HepG2 (cell line): Measurements from ENCODE around the gene CYBC1. TPM values are rescaled to one million over a fixed set of nuclear protein-coding genes. Genes with fewer than 3 reads are reported as not detected.
A peak's percentile ranks its signal among the peaks of the same experiment; 100 is the strongest.

Experiments
- DDIT3 ChIP-seq: sonication (generic); formaldehyde crosslinking; IDR thresholded peaks from 2 replicates; pipeline ENCODE4 v1.4.0; 2020; ENCODE audit warnings: mild to moderate bottlenecking, missing genetic modification reagents
- FOXM1 ChIP-seq: sonication (generic); formaldehyde crosslinking; IDR thresholded peaks from 2 replicates; pipeline ENCODE4 v1.5.0; 2020; ENCODE audit warnings: missing genetic modification reagents
- HMG20A ChIP-seq: IDR thresholded peaks from 2 replicates; pipeline ENCODE4 v1.6.1; 2016; ENCODE audit warnings: borderline replicate concordance
- HOXA5 ChIP-seq: sonication (generic); formaldehyde crosslinking; IDR thresholded peaks from 2 replicates; pipeline ENCODE4 v1.4.0; 2020; ENCODE audit warnings: missing genetic modification reagents
- KAT2B ChIP-seq: fragments of 150-350 bp; IDR thresholded peaks from 2 replicates; pipeline ENCODE4 v1.6.1; 2014; ENCODE audit warnings: low read depth, low read length, borderline replicate concordance
- KDM5A ChIP-seq: fragments of 200-600 bp; sonication (generic); IDR thresholded peaks from 2 replicates; pipeline ENCODE4 v1.7.0; 2018; ENCODE audit warnings: antibody characterized with exemption, mild to moderate bottlenecking, low read length, borderline replicate concordance
- MAFF ChIP-seq: IDR thresholded peaks from 2 replicates; pipeline ENCODE4 v1.6.1; 2011; ENCODE audit warnings: low read depth, low read length, improper control_type of control experiment
- MEF2D ChIP-seq: sonication (generic); formaldehyde crosslinking; IDR thresholded peaks from 2 replicates; pipeline ENCODE4 v1.5.1; 2020; ENCODE audit warnings: mild to moderate bottlenecking, missing genetic modification reagents
- NR2F1 ChIP-seq, 2 experiments: fragments of 450-650 bp in 1 of 2; formaldehyde crosslinking in 1 of 2; IDR thresholded peaks; 2 replicates each; pipeline versions ENCODE4 v1.5.0 to v1.6.1; 2016 to 2020; ENCODE audit warnings: mild to moderate bottlenecking in 1 of 2, missing compliant biosample characterization in 1 of 2, missing genetic modification reagents in 1 of 2, moderate library complexity in 1 of 2
- SAFB2 ChIP-seq: sonication (generic); formaldehyde crosslinking; IDR thresholded peaks from 2 replicates; pipeline ENCODE4 v1.5.1; 2020; ENCODE audit warnings: missing genetic modification reagents, low read depth, mild to moderate bottlenecking, borderline replicate concordance
- STAT5B ChIP-seq: sonication (generic); formaldehyde crosslinking; IDR thresholded peaks from 2 replicates; pipeline ENCODE4 v1.4.0; 2020; ENCODE audit warnings: missing genetic modification reagents
- TAF15 ChIP-seq: fragments of 200-400 bp; formaldehyde crosslinking; IDR thresholded peaks from one replicate; pipeline ENCODE4 v1.6.1; 2018; ENCODE audit warnings: mild to moderate bottlenecking, low read depth, low read length; ENCODE audit not compliant: poor library complexity, severe bottlenecking
- TCF12 ChIP-seq, 2 experiments: fragments of 450-650 bp in 1 of 2; sonication (generic) in 1 of 2; formaldehyde crosslinking in 1 of 2; IDR thresholded peaks; 2 replicates each; pipeline versions ENCODE4 v1.6.1 to v1.8.0; 2017 to 2022; ENCODE audit warnings: antibody characterized with exemption in 1 of 2, mild to moderate bottlenecking in 1 of 2, missing genetic modification reagents in 1 of 2, moderate library complexity in 1 of 2
- TEAD3 ChIP-seq: optimal IDR thresholded peaks from 2 replicates; pipeline ENCODE3; 2016; ENCODE audit warnings: borderline replicate concordance
- YY1 ChIP-seq: IDR thresholded peaks from 2 replicates; pipeline ENCODE4 v1.6.1; 2011; ENCODE audit warnings: low read length, low read depth, moderate library complexity, mild to moderate bottlenecking; ENCODE audit not compliant: insufficient read depth, insufficient replicate concordance
- ZFYVE20 ChIP-seq: sonication (generic); formaldehyde crosslinking; IDR thresholded peaks from 2 replicates; pipeline ENCODE4 v1.8.0; 2023; ENCODE audit warnings: low read depth, mild to moderate bottlenecking, moderate library complexity, missing genetic modification reagents, borderline replicate concordance
- ZKSCAN8 ChIP-seq: IDR thresholded peaks from 2 replicates; pipeline ENCODE4 v1.6.1; 2016; ENCODE audit warnings: borderline replicate concordance, missing genetic modification reagents, missing compliant biosample characterization
- ZNF234 ChIP-seq: sonication (generic); formaldehyde crosslinking; conservative IDR thresholded peaks from 2 replicates; pipeline ENCODE4 v1.5.1; 2020; ENCODE audit warnings: mild to moderate bottlenecking, missing genetic modification reagents
- ZNF577 ChIP-seq: sonication (generic); formaldehyde crosslinking; IDR thresholded peaks from 2 replicates; pipeline ENCODE4 v1.4.0; 2020; ENCODE audit warnings: mild to moderate bottlenecking, low read depth, missing genetic modification reagents, borderline replicate concordance
- polyA plus RNA-seq, 8 experiments: library from polyadenylated mRNA; depleted of rRNA in 3 of 8; stranded (reverse) in 7 of 8; unstranded in 1 of 8; fragments of >200 nt; fragmentation: Illumina TruSeq in 4 of 8; extraction: Trizol in 4 of 8; gene quantifications; 2 replicates each; pipeline versions ENCODE4 v1.2.1 to v1.2.3, GENCODE V29; 2011 to 2016; ENCODE audit warnings: low read depth in 4 of 8, missing spikeins in 1 of 8, mixed read lengths in 1 of 8; ENCODE audit not compliant: insufficient read depth in 1 of 8
- total RNA-seq, 5 experiments: library from RNA; depleted of rRNA; stranded (reverse); fragments of >200 nt; fragmentation: Illumina TruSeq; extraction: Trizol; gene quantifications; 2 replicates each; pipeline ENCODE4 v1.2.3, GENCODE V29; 2016; ENCODE audit warnings: low read depth in 1 of 5
- TF ChIP-seq, protein P1 (sequence below): sonication (generic); formaldehyde crosslinking; IDR thresholded peaks from 2 replicates; pipeline ENCODE4 v1.4.0; 2020; ENCODE audit warnings: mild to moderate bottlenecking, missing genetic modification reagents, borderline replicate concordance
- TF ChIP-seq, protein P2 (sequence below): sonication (generic); formaldehyde crosslinking; IDR thresholded peaks from 2 replicates; pipeline ENCODE4 v1.4.0; 2020; ENCODE audit warnings: missing genetic modification reagents
- TF ChIP-seq, protein P3 (sequence below): IDR thresholded peaks from 2 replicates; pipeline ENCODE4 v1.6.1; 2016; ENCODE audit warnings: missing compliant biosample characterization, missing genetic modification reagents, borderline replicate concordance

CYBC1 gene
- total and polyA plus RNA-seq, 2 of the 13 experiments (the other 11 are each of a cell fraction or from before 2014, with no cell fraction given): 43.4 to 44.1 TPM

- TF ChIP-seq SAFB2 (no peak), ZFYVE20 (no peak), FOXM1 (no peak), MAFF (no peak), TAF15 (no peak), KDM5A (no peak), MEF2D (CRISPR knock-in tag) (no peak), DDIT3 (no peak), ZNF234 (CRISPR knock-in tag) (no peak), HMG20A (no peak), KAT2B (no peak), STAT5B (no peak), TCF12 (IDR thresholded peaks at IDR 0.05) (no peak), TCF12 (CRISPR knock-in tag; IDR thresholded peaks at IDR 0.05) (no peak), ZNF577 (no peak), TEAD3 (CRISPR knock-in tag) (peak; percentile 43), HOXA5 (no peak), ZKSCAN8 (CRISPR knock-in tag) (no peak), NR2F1 (CRISPR knock-in tag; IDR thresholded peaks at IDR 0.05) (no peak), YY1 (peak; percentile 3)
- TF ChIP-seq, protein P1, sequence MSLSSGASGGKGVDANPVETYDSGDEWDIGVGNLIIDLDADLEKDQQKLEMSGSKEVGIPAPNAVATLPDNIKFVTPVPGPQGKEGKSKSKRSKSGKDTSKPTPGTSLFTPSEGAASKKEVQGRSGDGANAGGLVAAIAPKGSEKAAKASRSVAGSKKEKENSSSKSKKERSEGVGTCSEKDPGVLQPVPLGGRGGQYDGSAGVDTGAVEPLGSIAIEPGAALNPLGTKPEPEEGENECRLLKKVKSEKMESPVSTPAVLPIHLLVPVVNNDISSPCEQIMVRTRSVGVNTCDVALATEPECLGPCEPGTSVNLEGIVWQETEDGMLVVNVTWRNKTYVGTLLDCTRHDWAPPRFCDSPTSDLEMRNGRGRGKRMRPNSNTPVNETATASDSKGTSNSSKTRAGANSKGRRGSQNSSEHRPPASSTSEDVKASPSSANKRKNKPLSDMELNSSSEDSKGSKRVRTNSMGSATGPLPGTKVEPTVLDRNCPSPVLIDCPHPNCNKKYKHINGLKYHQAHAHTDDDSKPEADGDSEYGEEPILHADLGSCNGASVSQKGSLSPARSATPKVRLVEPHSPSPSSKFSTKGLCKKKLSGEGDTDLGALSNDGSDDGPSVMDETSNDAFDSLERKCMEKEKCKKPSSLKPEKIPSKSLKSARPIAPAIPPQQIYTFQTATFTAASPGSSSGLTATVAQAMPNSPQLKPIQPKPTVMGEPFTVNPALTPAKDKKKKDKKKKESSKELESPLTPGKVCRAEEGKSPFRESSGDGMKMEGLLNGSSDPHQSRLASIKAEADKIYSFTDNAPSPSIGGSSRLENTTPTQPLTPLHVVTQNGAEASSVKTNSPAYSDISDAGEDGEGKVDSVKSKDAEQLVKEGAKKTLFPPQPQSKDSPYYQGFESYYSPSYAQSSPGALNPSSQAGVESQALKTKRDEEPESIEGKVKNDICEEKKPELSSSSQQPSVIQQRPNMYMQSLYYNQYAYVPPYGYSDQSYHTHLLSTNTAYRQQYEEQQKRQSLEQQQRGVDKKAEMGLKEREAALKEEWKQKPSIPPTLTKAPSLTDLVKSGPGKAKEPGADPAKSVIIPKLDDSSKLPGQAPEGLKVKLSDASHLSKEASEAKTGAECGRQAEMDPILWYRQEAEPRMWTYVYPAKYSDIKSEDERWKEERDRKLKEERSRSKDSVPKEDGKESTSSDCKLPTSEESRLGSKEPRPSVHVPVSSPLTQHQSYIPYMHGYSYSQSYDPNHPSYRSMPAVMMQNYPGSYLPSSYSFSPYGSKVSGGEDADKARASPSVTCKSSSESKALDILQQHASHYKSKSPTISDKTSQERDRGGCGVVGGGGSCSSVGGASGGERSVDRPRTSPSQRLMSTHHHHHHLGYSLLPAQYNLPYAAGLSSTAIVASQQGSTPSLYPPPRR (CRISPR knock-in tag): no peak
- TF ChIP-seq, protein P2, sequence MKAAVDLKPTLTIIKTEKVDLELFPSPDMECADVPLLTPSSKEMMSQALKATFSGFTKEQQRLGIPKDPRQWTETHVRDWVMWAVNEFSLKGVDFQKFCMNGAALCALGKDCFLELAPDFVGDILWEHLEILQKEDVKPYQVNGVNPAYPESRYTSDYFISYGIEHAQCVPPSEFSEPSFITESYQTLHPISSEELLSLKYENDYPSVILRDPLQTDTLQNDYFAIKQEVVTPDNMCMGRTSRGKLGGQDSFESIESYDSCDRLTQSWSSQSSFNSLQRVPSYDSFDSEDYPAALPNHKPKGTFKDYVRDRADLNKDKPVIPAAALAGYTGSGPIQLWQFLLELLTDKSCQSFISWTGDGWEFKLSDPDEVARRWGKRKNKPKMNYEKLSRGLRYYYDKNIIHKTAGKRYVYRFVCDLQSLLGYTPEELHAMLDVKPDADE: no peak
- TF ChIP-seq, protein P3, sequence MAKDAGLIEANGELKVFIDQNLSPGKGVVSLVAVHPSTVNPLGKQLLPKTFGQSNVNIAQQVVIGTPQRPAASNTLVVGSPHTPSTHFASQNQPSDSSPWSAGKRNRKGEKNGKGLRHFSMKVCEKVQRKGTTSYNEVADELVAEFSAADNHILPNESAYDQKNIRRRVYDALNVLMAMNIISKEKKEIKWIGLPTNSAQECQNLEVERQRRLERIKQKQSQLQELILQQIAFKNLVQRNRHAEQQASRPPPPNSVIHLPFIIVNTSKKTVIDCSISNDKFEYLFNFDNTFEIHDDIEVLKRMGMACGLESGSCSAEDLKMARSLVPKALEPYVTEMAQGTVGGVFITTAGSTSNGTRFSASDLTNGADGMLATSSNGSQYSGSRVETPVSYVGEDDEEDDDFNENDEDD (CRISPR knock-in tag): peak; percentile 21; the same call in 1 of the 2 replicates
Measured at GRCh38 chr17:82495844-82496528, 45.4 kb upstream of the CYBC1 start (continued).
